Activated CD4-positive, CD25-positive, alpha-beta regulatory T cell treated with anti-CD3 and anti-CD28 coated beads, Interleukin-2, amount 50 U/mL, for 16 hours (primary cell): ENCODE data around the gene ETHE1.
A peak's percentile ranks its signal among the peaks of the same experiment; 100 is the strongest.

ENCODE experiments used
- DNase-seq: peaks from one replicate; pipeline ENCODE4 v3.0.0-alpha.2; 2020; ENCODE audit warnings: low read depth, low spot score

The ETHE1 gene

DNA sequence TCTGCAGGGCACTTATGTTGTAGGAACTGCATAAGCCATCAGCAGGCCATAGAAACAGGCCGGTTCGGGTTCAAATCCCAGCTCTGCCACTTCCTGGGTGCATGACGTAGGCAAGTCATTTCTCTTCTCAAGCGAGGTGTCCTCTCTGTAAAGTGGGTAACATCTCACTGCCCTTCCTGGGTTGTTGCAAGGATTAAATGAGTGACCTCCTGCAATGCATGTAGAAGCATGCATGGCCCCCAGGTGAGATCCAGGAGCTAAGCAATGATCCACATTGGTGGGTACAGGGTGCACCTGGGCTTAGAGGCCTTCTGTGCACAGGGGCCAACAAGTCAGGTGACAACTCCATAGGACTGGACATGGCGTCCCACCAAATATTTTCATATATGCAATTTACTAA is 36.2 kb downstream of the ETHE1 start:
- DNase-seq = no peak

GRCh38 chr19:43489979-43490599 is 36.9 kb downstream of the ETHE1 start:
- no peak for DNase-seq

GRCh38 chr19:43489310-43489709 is 37.7 kb downstream of the ETHE1 start:
- DNase-seq = no peak

GRCh38 chr19:43488179-43488578 is 38.8 kb downstream of the ETHE1 start:
- no peak for DNase-seq

- DNase-seq = no peak
These were observed 40.6 kb downstream of the ETHE1 start for GRCh38 chr19:43486412-43486811.

- DNase-seq = no peak
These were observed 41.0 kb downstream of the ETHE1 start for GRCh38 chr19:43485951-43486350.

GRCh38 chr19:43483281-43483680 is 43.7 kb downstream of the ETHE1 start:
- DNase-seq = no peak

DNA sequence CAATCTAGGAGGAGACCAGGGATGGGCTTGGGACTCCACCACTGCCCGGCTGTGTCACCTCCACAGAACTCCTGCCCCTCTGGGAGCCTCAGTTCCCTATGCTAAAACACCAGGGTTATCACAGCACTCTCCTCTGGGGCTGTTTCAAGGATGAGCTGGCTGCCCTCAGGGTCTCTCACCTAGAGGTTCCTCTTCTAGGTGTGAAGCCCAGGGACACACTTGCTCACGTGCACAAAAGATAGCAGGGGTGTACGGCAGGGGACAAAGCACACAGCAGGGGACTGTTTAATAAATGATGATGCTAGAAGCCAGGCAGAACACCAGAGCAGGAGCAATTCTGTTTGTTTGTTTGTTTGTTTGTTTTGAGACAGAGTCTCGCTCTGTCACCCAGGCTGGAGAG is 44.8 kb downstream of the ETHE1 start:
- no peak for DNase-seq

- DNase-seq = no peak
These were observed 45.3 kb downstream of the ETHE1 start for GRCh38 chr19:43481701-43482100.

GRCh38 chr19:43480574-43480973 is 46.4 kb downstream of the ETHE1 start:
- no peak for DNase-seq

DNA sequence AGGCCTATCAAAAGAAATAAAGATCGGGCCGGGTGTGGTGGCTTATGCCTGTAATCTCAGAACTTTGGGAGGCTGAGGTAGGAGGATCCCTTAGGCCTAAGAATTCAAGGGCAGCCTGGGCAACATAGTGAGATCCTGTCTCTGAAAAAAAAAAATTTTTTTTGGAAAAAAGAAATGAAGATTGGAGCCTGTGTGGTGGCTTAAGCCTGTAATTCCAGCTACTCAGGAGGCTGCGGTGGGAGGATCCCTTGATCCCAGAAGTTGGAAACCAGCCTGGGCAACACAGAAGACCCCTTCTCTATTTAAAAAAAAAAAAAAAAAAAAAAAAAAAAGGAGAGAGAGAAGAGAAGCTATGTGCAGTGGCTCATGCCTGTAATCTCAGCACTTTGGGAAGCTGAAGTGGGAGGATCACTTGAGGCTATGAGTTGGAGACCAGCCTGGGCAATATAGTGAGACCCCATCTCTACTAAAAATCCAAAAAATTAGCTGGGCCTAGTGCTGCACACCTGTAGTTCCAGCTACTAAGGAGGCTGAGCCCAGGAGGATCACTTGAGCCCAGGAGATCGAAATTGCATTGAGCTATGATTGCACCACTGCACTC is 46.9 kb downstream of the ETHE1 start:
- no peak for DNase-seq

DNA sequence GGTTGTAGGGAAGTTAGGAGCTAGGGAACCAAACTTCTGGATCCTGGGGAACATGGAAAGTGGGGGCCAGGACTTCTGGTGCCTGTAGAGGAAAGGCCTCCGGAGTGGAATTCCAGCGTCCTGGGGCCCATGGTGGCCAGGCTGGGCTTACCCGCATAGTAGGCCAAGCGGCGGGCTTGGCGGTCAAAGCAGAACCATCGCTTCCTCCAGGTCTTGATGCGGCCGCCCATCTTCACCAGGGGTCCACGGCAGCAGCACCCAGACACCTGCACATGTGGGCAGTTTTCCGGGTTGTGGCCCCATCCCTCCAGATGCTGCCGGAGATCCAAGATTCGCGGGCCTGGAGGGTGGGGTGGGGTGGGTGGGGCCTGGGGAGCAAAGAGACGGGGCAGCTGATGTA is 47.8 kb downstream of the ETHE1 start:
- no peak for DNase-seq

DNA sequence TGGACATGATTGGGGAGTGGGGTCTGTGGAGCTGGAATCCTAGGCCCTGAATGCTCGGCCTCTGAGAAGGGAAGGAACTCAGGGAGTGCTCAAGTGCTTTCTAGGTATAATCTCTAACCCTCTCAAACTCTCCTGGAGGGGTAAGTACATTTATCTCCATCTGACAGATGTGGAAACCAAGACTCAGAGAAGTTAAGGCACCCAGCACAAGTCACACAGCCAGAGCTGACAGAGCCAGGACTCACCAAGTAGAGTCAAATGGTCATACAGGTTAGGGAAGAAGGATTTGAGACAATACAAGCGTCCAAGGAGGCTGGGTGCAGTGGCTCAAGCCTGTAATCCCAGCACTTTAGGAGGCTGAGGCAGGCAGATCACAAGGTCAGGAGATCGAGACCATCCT is 48.7 kb downstream of the ETHE1 start:
- DNase-seq = no peak

- no peak for DNase-seq
These were observed 50.4 kb downstream of the ETHE1 start for GRCh38 chr19:43476606-43477005.

- peak; percentile 89 for DNase-seq
These were observed 51.9 kb downstream of the ETHE1 start for GRCh38 chr19:43474986-43475705.

GRCh38 chr19:43474487-43474886 is 52.5 kb downstream of the ETHE1 start:
- no peak for DNase-seq

DNA sequence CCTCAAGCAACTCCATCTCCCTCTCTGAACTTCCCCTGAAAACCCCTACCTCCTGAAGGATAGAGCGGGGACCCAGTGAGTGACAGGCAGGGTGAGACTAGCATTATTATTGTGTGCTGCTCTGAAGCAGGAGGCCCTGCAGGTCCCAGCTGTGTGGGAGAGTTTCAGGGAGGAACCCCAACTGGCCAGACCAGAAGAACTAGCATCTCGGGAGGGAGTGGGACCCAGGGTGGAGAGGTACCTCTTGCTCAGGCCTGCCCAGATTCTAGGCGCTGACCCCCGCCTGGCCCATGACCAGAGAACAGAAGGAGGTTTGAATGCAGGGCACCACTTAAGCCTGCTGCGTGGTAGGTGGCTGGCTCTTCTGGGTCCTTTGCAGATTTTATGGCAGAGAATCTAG is 55.9 kb downstream of the ETHE1 start:
- DNase-seq = no peak

- DNase-seq = peak; percentile 11
These were observed 56.7 kb downstream of the ETHE1 start for GRCh38 chr19:43470288-43470687.

DNA sequence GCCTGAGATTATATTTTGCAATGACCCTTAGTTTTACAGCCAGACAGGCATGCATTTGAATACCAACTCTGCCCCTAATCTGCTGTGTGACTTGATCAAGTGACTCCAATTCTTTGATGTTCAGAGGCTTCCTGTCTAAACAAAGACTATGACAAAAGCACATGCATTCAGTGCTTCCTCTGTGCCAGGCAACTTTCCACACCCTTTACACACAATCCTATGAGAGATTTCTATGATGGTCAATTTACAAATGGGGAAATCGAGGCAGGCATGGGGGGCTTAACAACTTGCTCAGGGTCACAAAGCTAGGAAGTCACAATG is 57.9 kb downstream of the ETHE1 start:
- DNase-seq = no peak

DNA sequence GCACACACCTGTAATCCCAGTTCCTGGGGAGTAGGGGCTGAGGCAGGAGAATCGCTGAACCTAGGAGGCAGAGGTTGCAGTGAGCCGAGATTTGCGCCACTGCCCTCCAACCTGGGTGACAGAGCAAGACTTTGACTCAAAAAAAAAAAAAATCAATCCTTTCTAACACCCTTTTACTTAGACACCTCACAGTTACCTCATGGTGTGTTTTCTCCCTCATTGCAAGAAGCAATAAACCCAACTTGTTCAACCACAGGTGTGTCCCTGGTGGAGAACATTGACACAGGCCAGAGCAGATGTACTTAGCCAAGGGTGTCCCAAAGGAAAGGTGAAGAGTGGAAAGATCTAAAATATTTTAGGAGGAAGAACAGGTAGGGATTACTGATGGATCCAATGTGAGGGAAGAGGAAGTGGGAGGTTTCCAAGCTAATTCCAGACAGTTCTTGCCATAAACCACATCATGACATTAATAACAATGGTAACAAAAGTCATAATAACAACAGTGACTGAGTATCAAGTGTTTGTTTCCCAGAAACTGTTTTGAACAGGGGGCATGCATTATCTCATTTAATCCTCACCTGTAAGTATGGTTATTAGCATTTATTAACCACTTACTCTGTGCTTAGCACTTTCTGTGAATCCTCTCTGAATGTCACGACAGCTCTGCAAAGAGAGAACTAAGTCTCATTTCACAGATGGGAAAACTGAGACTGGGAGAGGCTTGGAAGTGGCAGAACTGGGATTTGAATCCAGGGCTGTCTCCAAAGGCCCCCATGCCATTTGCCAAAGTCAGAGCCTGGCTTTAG is 58.4 kb downstream of the ETHE1 start:
- no peak for DNase-seq

DNA sequence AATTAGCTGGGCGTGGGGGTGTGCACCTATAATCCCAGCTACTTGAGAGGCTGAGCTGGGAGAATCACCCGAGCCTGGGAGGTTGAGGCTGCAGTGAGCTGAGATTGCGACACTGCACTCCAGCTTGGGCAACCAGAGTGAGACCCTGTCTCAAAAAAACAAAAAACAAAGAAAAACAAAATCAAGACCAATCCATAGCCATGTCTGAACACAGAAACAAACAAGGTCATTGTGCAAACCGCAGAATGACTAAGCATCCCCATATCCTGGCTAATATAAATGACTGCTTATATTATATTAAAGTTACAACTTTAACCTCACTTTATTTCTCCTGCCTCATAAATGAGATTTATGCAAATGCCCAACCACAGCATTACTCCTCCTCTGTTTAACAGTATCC is 59.3 kb downstream of the ETHE1 start:
- DNase-seq = no peak

DNA sequence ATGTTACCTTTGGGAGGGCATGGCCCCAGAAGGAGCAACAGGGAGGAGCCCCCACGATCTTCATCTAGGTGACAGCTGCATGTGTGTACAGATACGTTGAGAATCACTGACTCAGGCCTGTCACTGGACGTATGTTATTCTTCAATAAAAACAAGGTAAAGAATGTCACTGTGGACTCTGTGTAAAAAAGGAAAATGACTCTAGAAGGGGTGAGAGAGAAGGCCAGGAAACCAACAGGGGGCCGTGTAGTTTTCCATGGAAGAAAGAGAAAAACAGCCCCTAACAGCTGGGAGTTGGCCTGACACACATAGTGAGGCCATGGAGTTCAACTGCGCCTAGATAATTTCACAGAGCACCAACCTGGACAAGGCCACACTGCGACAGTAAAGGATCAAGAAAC is 59.7 kb downstream of the ETHE1 start:
- DNase-seq = no peak

DNA sequence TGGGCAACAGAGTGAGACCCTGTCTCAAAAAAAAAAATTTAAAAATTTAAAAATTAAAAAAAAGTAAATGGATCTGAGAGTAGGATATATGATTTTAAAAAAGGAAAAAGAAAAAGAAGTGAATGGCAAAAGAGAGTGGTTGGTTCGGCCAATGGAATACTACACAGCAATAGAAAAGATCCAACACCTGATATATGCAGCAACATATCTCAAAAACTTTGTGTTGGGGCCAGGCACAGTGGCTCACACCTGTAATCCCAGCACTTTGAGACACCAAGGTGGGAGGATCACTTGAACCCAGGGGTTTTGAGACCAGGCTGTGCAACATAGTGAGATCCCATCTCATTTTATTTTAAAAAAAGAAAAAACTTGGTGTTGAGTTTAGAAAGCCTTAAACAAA is 60.2 kb downstream of the ETHE1 start:
- DNase-seq = no peak
